Fibroblast of peridontal ligament (primary cell): Measurements from ENCODE around the gene OGFOD3.
"Not testable (repeated sequence)": the region's sequence is repeated elsewhere in the genome, so short reads cannot be mapped to it uniquely, and the experiment has no call there.

ENCODE experiments used
- DNase-seq: peaks from one replicate; pipeline ENCODE4 v3.0.0-alpha.2; 2010; ENCODE audit errors: extremely low read depth

The OGFOD3 gene

DNA sequence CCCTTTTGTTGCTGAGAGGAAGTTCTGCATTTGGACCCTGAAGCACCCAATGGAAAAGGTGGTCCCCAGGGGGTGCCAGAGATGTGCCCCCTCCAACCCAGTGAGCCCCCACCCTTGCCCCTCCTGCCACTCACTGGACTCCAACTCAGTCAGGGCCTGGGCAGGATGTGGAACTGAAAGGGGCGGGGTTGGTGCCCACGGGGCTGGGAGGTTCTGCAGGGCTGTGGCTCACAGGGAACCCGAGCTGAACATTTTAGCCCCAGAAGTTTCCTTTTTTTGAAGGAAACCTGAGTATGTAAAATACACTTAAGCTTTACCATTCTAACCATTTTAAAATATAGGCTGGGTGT, 15.8 kb upstream of the OGFOD3 start:
- DNase-seq: no peak

DNA sequence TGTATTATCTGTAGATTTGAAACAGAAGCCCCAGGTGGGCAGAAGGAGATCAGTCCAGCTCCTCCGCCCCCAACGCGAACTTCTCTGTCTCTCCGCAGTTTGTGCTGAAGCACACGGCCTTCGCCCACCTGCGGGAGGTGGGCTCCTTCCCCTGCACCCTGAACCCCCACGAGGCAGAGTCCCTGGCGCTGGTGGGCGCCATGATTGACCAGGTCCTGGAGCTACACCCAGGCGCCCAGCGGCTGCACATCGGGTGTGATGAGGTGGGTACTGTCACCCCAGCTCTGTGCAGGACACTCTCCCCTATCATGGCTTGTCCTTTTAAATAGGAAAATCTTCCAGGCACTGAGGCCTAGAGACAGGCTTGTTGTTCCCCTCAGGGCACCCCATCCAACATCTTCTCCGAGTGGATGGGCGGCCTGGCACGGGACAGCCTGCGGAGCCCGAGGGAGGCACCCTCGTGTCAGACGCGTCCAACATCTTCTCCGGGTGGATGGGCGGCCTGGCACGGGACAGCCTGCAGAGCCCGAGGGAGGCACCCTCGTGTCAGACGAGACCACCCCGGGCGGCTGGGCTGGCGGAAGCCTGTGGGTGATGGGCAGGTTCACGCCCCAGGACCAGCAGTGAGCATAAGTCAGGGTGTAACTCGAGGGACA, 15.3 kb upstream of the OGFOD3 start:
- no peak for DNase-seq

GRCh38 chr17:82432017-82432416, 13.6 kb upstream of the OGFOD3 start:
- no peak for DNase-seq

DNA sequence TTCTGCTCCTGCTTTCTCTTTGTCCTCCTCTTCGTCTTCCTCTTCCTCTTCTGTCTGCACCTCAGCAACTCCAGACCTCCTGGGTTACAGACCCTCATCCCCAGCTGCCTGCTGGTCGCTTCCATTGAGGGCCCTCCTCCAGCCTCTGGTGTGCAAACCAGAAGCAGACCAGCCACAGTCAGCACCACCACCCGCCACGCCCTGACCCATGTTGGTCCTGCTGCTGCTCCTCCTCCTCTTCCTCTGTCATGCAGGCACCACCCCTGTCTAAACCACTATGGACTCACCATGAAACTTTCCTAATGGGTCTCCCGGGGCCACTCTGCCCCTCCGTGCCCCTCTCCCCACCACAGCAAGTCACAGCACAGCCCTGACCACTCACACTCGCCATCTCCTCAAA, 11.4 kb upstream of the OGFOD3 start:
- DNase-seq: no peak

- no peak for DNase-seq
Observed at GRCh38 chr17:82428546-82428945, 10.2 kb upstream of the OGFOD3 start.

- DNase-seq: no peak
Observed at GRCh38 chr17:82424863-82425159, 6.4 kb upstream of the OGFOD3 start.

GRCh38 chr17:82424001-82424862, 5.8 kb upstream of the OGFOD3 start:
- DNase-seq: peak; percentile 64

DNA sequence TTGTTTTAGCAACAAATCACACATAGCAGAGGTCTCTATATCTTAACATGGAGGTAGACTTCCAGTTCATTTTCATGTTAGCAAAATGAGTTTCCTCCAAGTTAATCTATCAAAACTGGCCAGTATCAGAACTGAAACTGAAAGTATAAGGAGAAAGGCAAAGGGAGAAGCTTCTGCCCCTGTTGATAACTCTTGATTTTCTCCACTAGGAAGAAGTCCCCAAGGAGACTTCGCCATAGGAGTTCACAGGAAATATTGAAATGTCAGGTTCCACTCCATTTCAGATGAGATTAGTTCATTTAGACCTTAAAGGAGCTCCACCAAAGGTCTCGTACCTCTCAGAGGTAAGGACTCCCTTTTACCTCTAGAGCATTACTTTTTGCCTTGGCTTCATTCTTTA, 1.2 kb upstream of the OGFOD3 start:
- peak; percentile 41 for DNase-seq

- no peak for DNase-seq
Observed at GRCh38 chr17:82416771-82417170, 1.6 kb downstream of the OGFOD3 start.

- no peak for DNase-seq
Observed at GRCh38 chr17:82416264-82416663, 2.1 kb downstream of the OGFOD3 start.

DNA sequence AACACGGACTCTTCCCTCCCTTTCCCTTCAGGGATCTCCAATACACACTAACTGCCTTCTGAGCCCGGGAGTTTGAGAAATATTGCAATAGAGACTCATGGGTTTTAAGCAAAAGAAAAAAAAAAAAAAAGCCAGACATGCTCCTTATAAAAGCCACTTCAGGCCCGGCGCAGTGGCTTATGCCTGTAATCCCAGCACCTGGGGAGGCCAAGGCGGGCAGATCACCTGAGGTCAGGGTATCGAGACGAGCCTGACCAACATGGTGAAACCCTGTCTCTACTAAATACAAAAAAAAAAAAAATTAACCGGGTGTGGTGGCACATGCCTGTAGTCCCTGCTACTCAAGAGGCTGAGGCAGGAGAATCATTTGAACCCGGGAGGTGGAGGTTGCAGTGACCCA, 2.6 kb downstream of the OGFOD3 start:
- DNase-seq: no peak

GRCh38 chr17:82415336-82415735, 3.0 kb downstream of the OGFOD3 start:
- DNase-seq: no peak

GRCh38 chr17:82414548-82415281, 3.7 kb downstream of the OGFOD3 start:
- DNase-seq: peak; percentile 75

DNA sequence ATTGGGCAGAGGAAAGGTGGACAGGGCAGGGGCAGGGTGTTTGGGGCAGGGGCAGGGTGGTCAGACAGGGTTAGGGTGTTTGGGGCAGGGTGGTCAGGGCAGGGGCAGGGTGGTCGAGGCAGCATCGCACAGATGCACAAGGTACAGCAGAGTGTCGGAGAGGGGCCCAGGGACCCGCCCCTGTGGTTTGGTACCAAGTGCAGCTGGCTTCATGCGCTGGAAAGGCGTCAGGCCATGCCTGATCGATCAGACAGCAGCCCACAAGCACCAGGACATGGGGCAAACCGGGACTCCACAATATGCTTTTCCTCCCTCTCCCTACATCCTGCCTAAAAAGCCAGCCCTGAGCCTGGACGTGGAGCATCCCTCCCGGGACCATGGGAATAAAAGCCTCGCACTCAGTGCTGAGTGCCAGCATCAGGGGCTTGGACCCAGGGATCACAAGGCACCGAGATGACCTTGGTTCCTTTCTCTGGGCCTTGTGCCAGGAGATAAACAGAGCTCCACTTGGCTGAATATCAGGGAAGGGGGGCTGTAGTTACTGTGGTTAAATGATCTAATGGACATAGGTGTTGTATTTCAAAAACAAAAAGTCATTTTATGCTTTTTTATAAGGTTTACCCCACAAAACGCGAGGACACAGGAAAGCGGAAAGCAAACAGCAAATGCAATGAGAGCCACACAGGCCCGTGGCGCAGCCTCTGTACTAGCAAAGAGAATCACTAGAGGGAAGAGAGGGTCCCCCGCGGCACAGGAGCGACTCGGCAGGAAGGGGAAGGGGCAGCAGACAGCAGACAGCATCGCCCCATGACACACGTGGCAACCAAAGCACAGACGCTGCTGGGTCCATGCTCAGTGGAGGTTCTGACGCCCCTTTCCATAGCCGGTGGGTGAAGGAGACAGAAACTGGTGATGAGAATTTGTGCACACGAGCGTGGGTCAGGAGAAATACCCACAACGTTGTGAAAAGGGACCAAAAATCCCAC, 5.6 kb downstream of the OGFOD3 start:
- DNase-seq: no peak

DNA sequence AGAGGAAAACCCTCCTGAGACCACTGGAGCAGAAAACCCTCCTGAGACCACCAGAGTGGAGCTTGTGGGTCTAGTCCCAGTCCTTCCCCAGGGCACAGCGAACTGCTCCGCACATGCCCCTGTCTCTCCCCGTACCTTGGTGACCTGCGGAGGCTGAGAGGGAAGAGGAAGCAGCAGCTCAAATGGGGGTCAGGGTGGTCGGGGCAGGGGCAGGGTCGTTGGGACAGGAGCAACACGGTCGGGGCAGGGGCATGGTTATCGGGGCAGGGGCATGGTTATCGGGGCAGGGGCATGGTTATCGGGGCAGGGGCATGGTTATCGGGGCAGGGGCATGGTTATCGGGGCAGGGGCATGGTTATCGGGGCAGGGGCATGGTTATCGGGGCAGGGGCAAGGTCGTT, 6.3 kb downstream of the OGFOD3 start:
- not testable (repeated sequence) for DNase-seq

- DNase-seq: no peak
Observed at GRCh38 chr17:82411396-82412053, 6.9 kb downstream of the OGFOD3 start.

- no peak for DNase-seq
Observed at GRCh38 chr17:82410014-82410716, 8.2 kb downstream of the OGFOD3 start.

GRCh38 chr17:82408938-82409318, 9.5 kb downstream of the OGFOD3 start:
- no peak for DNase-seq

GRCh38 chr17:82408288-82408937, 10.0 kb downstream of the OGFOD3 start:
- no peak for DNase-seq

- no peak for DNase-seq
Observed at GRCh38 chr17:82407255-82407654, 11.1 kb downstream of the OGFOD3 start.
